ENCODE measurements around the gene TTYH1.

DNA sequence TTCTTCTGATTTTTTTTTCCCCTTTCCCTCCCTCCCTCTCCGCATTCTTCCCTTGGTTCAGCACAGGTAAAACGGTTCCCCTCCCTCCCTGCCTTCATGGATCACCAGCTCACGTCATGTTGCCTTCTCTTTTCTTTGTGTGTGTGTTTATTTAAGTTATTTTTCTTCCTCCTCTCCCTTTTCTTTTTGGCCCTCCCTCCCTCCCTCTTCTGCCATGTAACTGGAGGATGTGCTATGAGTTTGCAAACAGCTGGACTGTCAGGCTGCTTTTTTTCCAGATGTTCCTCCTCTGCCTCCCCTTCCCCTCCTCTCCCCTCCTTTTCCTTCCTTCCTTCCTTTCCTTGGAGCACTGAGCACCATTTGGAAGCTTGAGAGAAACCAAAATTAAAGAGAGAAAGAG, 46.3 kb downstream of the TTYH1 start:
- TF ChIP-seq OSR1 (CRISPR knock-in tag; IDR thresholded peaks at IDR 0.05) = no peak
- TF ChIP-seq, protein P1, sequence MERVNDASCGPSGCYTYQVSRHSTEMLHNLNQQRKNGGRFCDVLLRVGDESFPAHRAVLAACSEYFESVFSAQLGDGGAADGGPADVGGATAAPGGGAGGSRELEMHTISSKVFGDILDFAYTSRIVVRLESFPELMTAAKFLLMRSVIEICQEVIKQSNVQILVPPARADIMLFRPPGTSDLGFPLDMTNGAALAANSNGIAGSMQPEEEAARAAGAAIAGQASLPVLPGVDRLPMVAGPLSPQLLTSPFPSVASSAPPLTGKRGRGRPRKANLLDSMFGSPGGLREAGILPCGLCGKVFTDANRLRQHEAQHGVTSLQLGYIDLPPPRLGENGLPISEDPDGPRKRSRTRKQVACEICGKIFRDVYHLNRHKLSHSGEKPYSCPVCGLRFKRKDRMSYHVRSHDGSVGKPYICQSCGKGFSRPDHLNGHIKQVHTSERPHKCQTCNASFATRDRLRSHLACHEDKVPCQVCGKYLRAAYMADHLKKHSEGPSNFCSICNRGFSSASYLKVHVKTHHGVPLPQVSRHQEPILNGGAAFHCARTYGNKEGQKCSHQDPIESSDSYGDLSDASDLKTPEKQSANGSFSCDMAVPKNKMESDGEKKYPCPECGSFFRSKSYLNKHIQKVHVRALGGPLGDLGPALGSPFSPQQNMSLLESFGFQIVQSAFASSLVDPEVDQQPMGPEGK (CRISPR knock-in tag; IDR thresholded peaks at IDR 0.05; ENCODE audit: borderline replicate concordance) = no peak
- no peak for TF ChIP-seq ARNTL (CRISPR knock-in tag; IDR thresholded peaks at IDR 0.05; ENCODE audit: borderline replicate concordance, low read depth)
- no peak for TF ChIP-seq ISL1 (CRISPR knock-in tag; IDR thresholded peaks at IDR 0.05)
- TF ChIP-seq ZNF565 (CRISPR knock-in tag; conservative IDR thresholded peaks at IDR 0.05; ENCODE audit: low read depth) = no peak
- no peak for TF ChIP-seq ESRRG (CRISPR knock-in tag; IDR thresholded peaks at IDR 0.05)
